HG02763 (cell line): Measurements from ENCODE around the gene DGLUCY.
"Not testable (repeated sequence)": the region's sequence is repeated elsewhere in the genome, so short reads cannot be mapped to it uniquely, and the experiment has no call there.

Experiments
- ATAC-seq: cut with Tn5 transposase; IDR thresholded peaks from one replicate; pipeline ENCODE4 v1.9.1; 2021; ENCODE audit warnings: mild to moderate bottlenecking, moderate library complexity; ENCODE audit not compliant: unreplicated experiment

Gene DGLUCY

DNA sequence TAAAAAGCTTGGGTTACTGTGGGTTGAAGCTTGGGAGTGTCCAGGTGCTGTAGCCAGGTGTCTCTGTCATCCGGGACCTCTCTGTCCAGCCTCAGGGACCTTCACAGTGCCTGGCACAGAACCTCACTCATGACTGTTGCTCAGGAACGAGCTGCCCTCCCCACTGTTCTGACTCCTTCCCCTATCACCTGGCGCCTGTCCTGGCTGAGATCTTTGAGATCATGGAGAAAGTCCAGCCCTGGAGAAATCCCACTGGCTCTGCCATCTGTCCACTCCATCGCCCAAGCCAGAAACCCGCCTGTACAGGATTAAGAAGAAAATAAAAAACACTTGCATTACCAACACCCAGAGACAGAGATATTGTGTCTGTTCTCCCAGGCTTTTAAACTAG, 53.5 kb downstream of the DGLUCY start:
- no peak for ATAC-seq

- ATAC-seq, result no peak
These were observed 56.1 kb downstream of the DGLUCY start for GRCh38 chr14:91169951-91170350.

GRCh38 chr14:91170504-91171121, 56.7 kb downstream of the DGLUCY start:
- ATAC-seq, result no peak

DNA sequence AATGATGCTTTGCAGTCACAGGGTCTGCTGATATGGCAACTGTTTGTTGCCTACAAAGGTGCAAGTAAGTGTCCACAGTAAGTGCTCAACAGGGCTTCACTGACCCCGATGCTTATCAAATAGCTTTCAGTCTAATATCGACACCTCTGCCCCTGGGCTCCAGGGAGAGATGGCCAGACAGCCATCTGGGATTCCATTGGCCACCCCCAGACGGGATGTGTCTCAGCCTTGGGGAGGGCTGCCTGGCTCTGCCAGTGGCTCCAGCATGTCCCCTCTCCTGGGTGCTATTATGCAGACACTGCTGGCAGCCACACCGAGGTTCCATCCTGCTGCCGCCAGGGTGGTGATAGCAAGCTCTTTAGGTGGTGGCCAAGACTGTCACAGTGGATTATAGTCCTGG, 57.4 kb downstream of the DGLUCY start:
- ATAC-seq, result no peak

DNA sequence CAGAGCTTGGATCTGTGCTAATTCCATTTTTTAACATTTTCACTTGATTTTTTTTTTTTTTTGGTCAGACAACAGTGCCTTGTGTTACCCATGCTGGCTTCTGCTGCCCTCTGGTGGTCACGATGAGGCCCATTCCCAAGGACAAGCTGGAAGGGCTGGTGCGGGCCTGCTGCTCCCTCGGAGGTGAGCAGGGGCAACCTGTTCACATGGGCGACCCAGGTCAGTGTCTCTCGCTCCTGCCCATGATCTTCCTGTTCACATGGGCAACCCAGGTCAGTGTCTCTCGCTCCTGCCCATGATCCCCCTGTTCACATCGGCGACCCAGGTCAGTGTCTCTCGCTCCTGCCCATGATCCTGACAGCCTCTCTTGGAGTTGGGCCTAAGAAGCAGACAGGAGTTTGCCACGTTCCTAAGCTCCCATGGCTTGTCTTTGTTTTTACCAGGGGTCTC, 59.4 kb downstream of the DGLUCY start:
- ATAC-seq, result no peak

DNA sequence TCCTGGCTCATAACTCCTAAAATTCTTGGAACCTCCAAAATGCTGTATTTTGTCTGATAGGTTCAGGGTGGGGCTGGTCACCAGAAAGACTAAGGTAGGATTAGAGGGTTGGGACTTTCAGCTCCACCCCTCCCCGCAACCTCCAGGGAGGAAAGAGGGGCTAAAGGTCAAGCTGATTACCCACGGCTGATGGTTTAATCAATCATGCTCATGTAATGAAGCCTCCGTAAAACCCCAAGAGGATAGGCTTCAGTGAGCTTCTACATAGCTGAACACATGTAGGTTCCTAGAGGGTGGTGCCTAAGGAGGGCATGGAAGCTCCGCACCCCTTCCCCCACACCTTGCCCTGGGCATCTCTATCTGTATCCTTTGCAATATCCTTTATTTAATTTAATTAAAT, 60.0 kb downstream of the DGLUCY start:
- ATAC-seq, result no peak

GRCh38 chr14:91175291-91176201, 61.7 kb downstream of the DGLUCY start:
- no peak for ATAC-seq

DNA sequence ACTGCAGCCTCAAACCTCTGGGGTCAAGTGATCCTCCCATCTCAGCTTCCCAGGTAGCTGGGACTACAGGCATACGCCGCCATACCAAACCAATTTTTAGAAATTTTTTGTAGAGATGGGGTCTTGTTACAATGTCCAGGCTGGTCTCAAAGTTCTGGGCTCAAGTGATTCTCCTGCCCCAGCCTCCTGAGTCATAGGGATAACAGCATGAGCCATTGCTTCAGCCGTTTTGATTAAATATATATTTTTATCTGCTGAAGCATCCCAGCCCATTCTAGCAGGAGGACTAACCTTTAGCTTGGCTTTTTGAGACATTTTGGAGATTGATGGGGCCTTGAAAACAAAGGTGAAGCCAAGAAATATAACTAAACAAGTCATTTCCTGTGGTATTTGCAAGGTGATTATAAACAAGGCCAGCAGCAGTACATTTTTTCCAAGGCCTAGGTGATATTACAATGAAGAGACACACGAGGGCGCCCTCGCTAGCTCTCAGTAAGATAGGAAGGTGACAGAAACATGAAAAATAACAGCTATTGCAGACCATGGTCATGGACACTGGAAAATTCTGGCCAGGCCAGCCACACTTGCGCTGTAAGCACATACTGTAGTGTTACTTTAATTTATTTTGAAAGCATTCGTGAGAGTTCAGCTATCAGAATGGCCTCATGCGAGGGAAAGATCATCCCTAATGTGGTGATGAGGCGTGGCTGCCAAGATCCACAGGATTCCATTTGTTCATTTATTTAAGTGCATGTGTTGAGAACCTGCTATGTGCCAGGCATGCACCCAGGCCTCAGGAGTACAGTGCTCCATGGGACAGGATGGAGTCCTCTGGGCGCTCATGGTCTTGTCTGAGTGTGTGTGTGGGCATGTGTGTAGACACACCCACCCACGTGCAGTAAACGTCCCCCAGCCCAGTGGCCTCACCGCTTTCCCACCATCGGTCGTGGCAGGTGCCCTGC, 63.5 kb downstream of the DGLUCY start:
- no peak for ATAC-seq

- no peak for ATAC-seq
These were observed 66.7 kb downstream of the DGLUCY start for GRCh38 chr14:91180611-91181010.

GRCh38 chr14:91182753-91183152, 68.9 kb downstream of the DGLUCY start:
- not testable (repeated sequence) for ATAC-seq

GRCh38 chr14:91184559-91184958, 70.7 kb downstream of the DGLUCY start:
- ATAC-seq, result no peak

GRCh38 chr14:91185721-91186120, 71.8 kb downstream of the DGLUCY start:
- ATAC-seq, result no peak

GRCh38 chr14:91186515-91187066, 72.7 kb downstream of the DGLUCY start:
- ATAC-seq, result no peak

- no peak for ATAC-seq
These were observed 73.4 kb downstream of the DGLUCY start for GRCh38 chr14:91187271-91187670.

DNA sequence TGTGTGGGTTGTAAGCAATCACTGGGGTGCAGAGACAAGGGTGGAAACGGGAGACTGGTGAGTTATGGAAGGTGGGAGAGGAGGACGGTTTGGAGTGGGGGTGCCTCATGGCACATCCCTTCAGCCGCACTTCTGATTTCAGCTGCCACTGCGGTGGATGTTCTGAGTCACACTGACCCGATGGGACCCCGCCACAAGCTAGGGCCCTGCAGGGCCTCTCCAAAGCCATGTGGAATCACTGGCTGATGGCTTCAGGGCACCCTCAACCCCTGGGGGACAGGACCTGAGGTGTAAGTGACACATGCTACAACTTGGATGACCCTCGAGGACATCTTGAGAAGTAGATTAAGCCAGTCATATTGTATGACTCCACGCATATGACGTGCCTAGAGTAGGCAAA, 77.0 kb downstream of the DGLUCY start:
- ATAC-seq, result no peak

- no peak for ATAC-seq
These were observed 79.2 kb downstream of the DGLUCY start for GRCh38 chr14:91193069-91193468.

- ATAC-seq, result no peak
These were observed 82.0 kb downstream of the DGLUCY start for GRCh38 chr14:91195881-91196280.

- ATAC-seq, result no peak
These were observed 83.8 kb downstream of the DGLUCY start for GRCh38 chr14:91197631-91198030.

GRCh38 chr14:91200802-91201201, 86.9 kb downstream of the DGLUCY start:
- not testable (repeated sequence) for ATAC-seq

GRCh38 chr14:91202234-91202974, 88.5 kb downstream of the DGLUCY start:
- no peak for ATAC-seq
